SU-DHL-6 (cell line): ENCODE measurements around the gene SHTN1.

Source experiments
- H2AFZ ChIP-seq: fragments of 200-600 bp; sonication (generic); 2 replicates; pipeline ENCODE4 v1.6.1; 2014; ENCODE audit warnings: low read depth, mild to moderate bottlenecking, moderate library complexity, mixed read lengths, antibody characterized with exemption, low read length; ENCODE audit not compliant: severe bottlenecking
- H3F3A ChIP-seq: fragments of 200-600 bp; shearing (Covaris generic); 2 replicates; pipeline ENCODE4 v1.6.0; 2016; ENCODE audit warnings: antibody characterized with exemption, mild to moderate bottlenecking; ENCODE audit not compliant: insufficient read depth
- H3K27ac ChIP-seq: fragments of 200-600 bp; sonication (generic); 2 replicates; pipeline ENCODE4 v1.5.1; 2016; ENCODE audit warnings: low read depth, mild to moderate bottlenecking, low read length, moderate library complexity, mixed read lengths
- H3K27me3 ChIP-seq: fragments of 200-600 bp; sonication (generic), shearing (Covaris generic); 2 replicates; pipeline ENCODE4 v1.6.0; 2014; ENCODE audit warnings: mild to moderate bottlenecking, low read length
- H3K36me3 ChIP-seq: fragments of 200-600 bp; sonication (generic); 2 replicates; pipeline ENCODE4 v1.6.1; 2014; ENCODE audit warnings: mild to moderate bottlenecking, low read length, mixed read lengths
- H3K4me2 ChIP-seq: fragments of 300-600, 200-600 bp; shearing (Covaris generic), sonication (generic); 2 replicates; pipeline ENCODE4 v1.6.0; 2014; ENCODE audit warnings: low read length, low read depth, mild to moderate bottlenecking; ENCODE audit not compliant: poor library complexity, severe bottlenecking
- H3K4me3 ChIP-seq: fragments of 200-600 bp; sonication (generic); 2 replicates; pipeline ENCODE4 v1.5.1; 2014; ENCODE audit warnings: antibody characterized with exemption, low read length, mild to moderate bottlenecking, mixed read lengths; ENCODE audit not compliant: insufficient read depth, poor library complexity, severe bottlenecking
- H3K79me2 ChIP-seq: fragments of 200-600 bp; sonication (generic); 2 replicates; pipeline ENCODE4 v1.6.1; 2014; ENCODE audit warnings: mild to moderate bottlenecking, low read length, moderate library complexity; ENCODE audit not compliant: insufficient read depth
- H3K9ac ChIP-seq: fragments of 200-600 bp; sonication (generic); 2 replicates; pipeline ENCODE4 v1.7.0; 2014; ENCODE audit warnings: mild to moderate bottlenecking, low read length
- H3K9me2 ChIP-seq: fragments of 200-600 bp; sonication (generic); replicated peaks from 2 replicates; pipeline ENCODE4 v1.6.1; 2014; ENCODE audit warnings: low read length; ENCODE audit not compliant: insufficient read depth
- H3K9me3 ChIP-seq: fragments of 200-600 bp; sonication (generic); 2 replicates; pipeline ENCODE4 v1.6.1; 2014; ENCODE audit warnings: low read length, mixed read lengths; ENCODE audit not compliant: insufficient read depth
- H4K20me1 ChIP-seq: fragments of 200-600 bp; sonication (generic); 2 replicates; pipeline ENCODE4 v1.6.1; 2014; ENCODE audit warnings: low read depth, mild to moderate bottlenecking, antibody characterized with exemption, low read length, moderate library complexity, mixed read lengths
- EZH2phosphoT487 ChIP-seq: fragments of 200-600 bp; sonication (generic), shearing (Covaris generic); conservative IDR thresholded peaks from 2 replicates; pipeline ENCODE4 v1.6.1; 2018; ENCODE audit warnings: mild to moderate bottlenecking, antibody characterized with exemption, low read length, moderate library complexity, mixed read lengths
- TF ChIP-seq, protein P1 (sequence below): fragments of 200-600 bp; sonication (generic); IDR thresholded peaks from one replicate; pipeline ENCODE4 v1.5.1; 2017; ENCODE audit warnings: antibody characterized with exemption, mild to moderate bottlenecking, low read length, moderate library complexity; ENCODE audit not compliant: insufficient read depth, poor library complexity, severe bottlenecking

The SHTN1 gene

GRCh38 chr10:116918583-116918982, 86.4 kb downstream of the SHTN1 start:
- H3K4me2 ChIP-seq, result no peak overlapping the region
- TF ChIP-seq, protein P1, sequence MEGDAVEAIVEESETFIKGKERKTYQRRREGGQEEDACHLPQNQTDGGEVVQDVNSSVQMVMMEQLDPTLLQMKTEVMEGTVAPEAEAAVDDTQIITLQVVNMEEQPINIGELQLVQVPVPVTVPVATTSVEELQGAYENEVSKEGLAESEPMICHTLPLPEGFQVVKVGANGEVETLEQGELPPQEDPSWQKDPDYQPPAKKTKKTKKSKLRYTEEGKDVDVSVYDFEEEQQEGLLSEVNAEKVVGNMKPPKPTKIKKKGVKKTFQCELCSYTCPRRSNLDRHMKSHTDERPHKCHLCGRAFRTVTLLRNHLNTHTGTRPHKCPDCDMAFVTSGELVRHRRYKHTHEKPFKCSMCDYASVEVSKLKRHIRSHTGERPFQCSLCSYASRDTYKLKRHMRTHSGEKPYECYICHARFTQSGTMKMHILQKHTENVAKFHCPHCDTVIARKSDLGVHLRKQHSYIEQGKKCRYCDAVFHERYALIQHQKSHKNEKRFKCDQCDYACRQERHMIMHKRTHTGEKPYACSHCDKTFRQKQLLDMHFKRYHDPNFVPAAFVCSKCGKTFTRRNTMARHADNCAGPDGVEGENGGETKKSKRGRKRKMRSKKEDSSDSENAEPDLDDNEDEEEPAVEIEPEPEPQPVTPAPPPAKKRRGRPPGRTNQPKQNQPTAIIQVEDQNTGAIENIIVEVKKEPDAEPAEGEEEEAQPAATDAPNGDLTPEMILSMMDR, result no peak
- TF ChIP-seq EZH2phosphoT487, result no peak
- H3K27me3 ChIP-seq, result no peaks in the 10 kb centered on the region
- H3F3A ChIP-seq, result no peaks in the 10 kb centered on the region
- H3K36me3 ChIP-seq, result no peaks in the 10 kb centered on the region
- H2AFZ ChIP-seq, result no peak overlapping the region
- no peak overlapping the region for H3K9ac ChIP-seq
- H4K20me1 ChIP-seq, result no peaks in the 10 kb centered on the region
- no peaks in the 10 kb centered on the region for H3K9me3 ChIP-seq
- no peaks in the 10 kb centered on the region for H3K9me2 ChIP-seq
- no peak overlapping the region for H3K4me3 ChIP-seq
- no peaks in the 10 kb centered on the region for H3K79me2 ChIP-seq
- H3K27ac ChIP-seq, result no peak overlapping the region

DNA sequence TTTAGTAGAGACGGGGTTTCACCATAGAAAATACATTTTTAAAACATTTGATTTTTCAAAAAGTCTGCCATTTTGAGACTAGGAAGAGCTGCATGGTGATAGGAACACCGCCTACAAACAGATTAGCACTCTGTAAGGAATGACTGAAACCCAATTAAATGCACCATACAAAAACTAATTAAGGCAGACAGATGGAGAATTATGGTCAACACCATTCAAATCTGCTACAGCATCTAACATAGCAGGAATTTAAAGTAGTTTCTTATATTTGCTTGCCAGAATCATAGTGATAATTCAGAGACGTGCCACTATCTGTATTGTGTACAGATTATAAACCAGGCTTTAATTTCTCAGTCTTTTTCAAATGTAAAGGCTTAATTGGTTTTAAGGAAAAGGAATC, 87.5 kb downstream of the SHTN1 start:
- Histone ChIP-seq H3K4me3 (no peak overlapping the region), H3K79me2 (no peaks in the 10 kb centered on the region)

DNA sequence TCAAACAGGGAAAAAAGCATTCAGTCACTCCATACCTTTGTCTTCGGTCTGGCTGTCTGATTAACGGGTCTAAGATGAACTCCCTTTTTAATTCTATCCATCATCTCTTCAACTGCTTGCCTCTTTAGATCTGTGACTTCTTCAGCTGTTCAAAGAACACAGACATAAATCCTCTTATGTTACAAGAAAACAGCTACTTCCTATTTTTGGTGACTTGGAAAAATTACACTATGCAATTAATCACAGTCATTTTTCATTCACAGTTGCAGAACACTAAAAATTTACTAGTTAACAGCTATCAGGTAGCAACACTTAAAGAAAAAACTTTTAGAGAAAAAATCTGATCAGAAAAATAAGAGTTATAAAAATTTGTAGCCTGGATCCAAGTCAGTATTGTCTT, 89.6 kb downstream of the SHTN1 start:
- Histone ChIP-seq H3K36me3 (no peaks in the 10 kb centered on the region), H3K27me3 (no peaks in the 10 kb centered on the region)

More for the DNA sequence above, 87.5 kb downstream of the SHTN1 start:
- Histone ChIP-seq H3K9me3 (no peaks in the 10 kb centered on the region), H3K9ac (no peak overlapping the region), H2AFZ (no peak overlapping the region), H3K9me2 (no peaks in the 10 kb centered on the region), H3K27ac (no peak overlapping the region), H3F3A (no peaks in the 10 kb centered on the region), H3K27me3 (no peaks in the 10 kb centered on the region), H3K36me3 (no peaks in the 10 kb centered on the region), H4K20me1 (no peaks in the 10 kb centered on the region), H3K4me2 (no peak overlapping the region)
- TF ChIP-seq, protein P1, result no peak
- TF ChIP-seq EZH2phosphoT487, result no peak

More for the DNA sequence above, 89.6 kb downstream of the SHTN1 start:
- Histone ChIP-seq H3K27ac (no peak overlapping the region), H3K4me3 (no peak overlapping the region), H2AFZ (no peak overlapping the region), H3K4me2 (no peak overlapping the region), H3K9me2 (no peaks in the 10 kb centered on the region), H3K79me2 (no peaks in the 10 kb centered on the region), H3K9ac (no peak overlapping the region), H3K9me3 (no peaks in the 10 kb centered on the region), H3F3A (no peaks in the 10 kb centered on the region), H4K20me1 (no peaks in the 10 kb centered on the region)
- TF ChIP-seq EZH2phosphoT487, result no peak
- TF ChIP-seq, protein P1, result no peak
